Astrocyte (in vitro differentiated cells and primary cell): ENCODE measurements around the gene SCGB1C1.

Experiments
- EZH2 ChIP-seq: IDR thresholded peaks from 2 replicates; pipeline ENCODE4 v1.6.1; 2012; ENCODE audit warnings: mild to moderate bottlenecking, low read length, inconsistent platforms; ENCODE audit not compliant: insufficient read depth
- TF ChIP-seq, protein P1 (sequence below): IDR thresholded peaks from 2 replicates; pipeline ENCODE4 v1.5.1; 2011; ENCODE audit warnings: low read depth, mild to moderate bottlenecking, inconsistent platforms, low read length, moderate library complexity; ENCODE audit not compliant: insufficient read depth

DNA sequence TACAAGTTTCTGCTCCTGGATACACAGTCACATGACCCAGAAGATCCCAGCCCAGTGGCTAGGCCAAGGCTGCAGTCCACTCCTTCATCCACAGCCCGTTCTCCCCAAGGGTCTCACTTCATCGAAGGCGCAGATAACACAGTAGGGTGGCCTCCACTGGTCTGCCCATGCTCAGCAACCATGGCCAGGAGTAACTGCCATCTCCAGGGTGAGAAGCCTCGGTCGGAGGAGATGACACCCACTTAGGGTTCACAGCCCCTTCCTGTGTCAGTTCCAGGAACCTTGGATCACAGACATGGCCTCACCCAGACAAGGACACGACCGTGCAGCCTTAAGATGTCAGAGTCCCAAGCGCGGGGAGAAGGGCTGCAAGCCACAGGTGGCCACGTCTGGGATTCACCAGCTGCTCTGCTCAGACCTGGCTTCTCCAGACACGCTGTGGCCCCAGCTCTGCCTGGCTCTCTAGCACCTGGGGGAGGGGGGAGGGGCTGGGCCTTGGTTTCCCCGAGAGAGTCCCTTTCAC, 11.8 kb downstream of the SCGB1C1 start:
- TF ChIP-seq, protein P1, sequence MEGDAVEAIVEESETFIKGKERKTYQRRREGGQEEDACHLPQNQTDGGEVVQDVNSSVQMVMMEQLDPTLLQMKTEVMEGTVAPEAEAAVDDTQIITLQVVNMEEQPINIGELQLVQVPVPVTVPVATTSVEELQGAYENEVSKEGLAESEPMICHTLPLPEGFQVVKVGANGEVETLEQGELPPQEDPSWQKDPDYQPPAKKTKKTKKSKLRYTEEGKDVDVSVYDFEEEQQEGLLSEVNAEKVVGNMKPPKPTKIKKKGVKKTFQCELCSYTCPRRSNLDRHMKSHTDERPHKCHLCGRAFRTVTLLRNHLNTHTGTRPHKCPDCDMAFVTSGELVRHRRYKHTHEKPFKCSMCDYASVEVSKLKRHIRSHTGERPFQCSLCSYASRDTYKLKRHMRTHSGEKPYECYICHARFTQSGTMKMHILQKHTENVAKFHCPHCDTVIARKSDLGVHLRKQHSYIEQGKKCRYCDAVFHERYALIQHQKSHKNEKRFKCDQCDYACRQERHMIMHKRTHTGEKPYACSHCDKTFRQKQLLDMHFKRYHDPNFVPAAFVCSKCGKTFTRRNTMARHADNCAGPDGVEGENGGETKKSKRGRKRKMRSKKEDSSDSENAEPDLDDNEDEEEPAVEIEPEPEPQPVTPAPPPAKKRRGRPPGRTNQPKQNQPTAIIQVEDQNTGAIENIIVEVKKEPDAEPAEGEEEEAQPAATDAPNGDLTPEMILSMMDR = no peak
- TF ChIP-seq EZH2 = no peak
